GM04504 (cell line): ENCODE results near the gene TMEM50B.
"Not testable (repeated sequence)": the region's sequence is repeated elsewhere in the genome, so short reads cannot be mapped to it uniquely, and the experiment has no call there.

Experiments
- DNase-seq: peaks from one replicate; pipeline ENCODE4 v3.0.0-alpha.2; 2012; ENCODE audit warnings: low read depth

Gene TMEM50B

GRCh38 chr21:33428669-33429068 is 51.1 kb downstream of the TMEM50B start:
- no peak for DNase-seq

- no peak for DNase-seq
These were observed 52.7 kb downstream of the TMEM50B start for GRCh38 chr21:33427051-33427450.

- DNase-seq, result no peak
These were observed 53.9 kb downstream of the TMEM50B start for GRCh38 chr21:33425825-33426224.

- no peak for DNase-seq
These were observed 55.6 kb downstream of the TMEM50B start for GRCh38 chr21:33424214-33424613.

GRCh38 chr21:33421713-33422393 is 57.9 kb downstream of the TMEM50B start:
- DNase-seq, result no peak

- DNase-seq, result no peak
These were observed 60.1 kb downstream of the TMEM50B start for GRCh38 chr21:33419538-33420123.

- DNase-seq, result no peak
These were observed 61.1 kb downstream of the TMEM50B start for GRCh38 chr21:33418691-33419090.

GRCh38 chr21:33414926-33415325 is 64.8 kb downstream of the TMEM50B start:
- no peak for DNase-seq

- DNase-seq, result no peak
These were observed 65.7 kb downstream of the TMEM50B start for GRCh38 chr21:33414068-33414467.

- no peak for DNase-seq
These were observed 66.8 kb downstream of the TMEM50B start for GRCh38 chr21:33412832-33413519.

- DNase-seq, result not testable (repeated sequence)
These were observed 67.3 kb downstream of the TMEM50B start for GRCh38 chr21:33412439-33412831.

- no peak for DNase-seq
These were observed 67.8 kb downstream of the TMEM50B start for GRCh38 chr21:33411949-33412430.

- no peak for DNase-seq
These were observed 73.3 kb downstream of the TMEM50B start for GRCh38 chr21:33406493-33406892.

GRCh38 chr21:33403786-33404585 is 75.8 kb downstream of the TMEM50B start:
- DNase-seq, result no peak

- no peak for DNase-seq
These were observed 76.5 kb downstream of the TMEM50B start, which contains the start of gene IFNGR2 for GRCh38 chr21:33403128-33403785. Gene IFNGR2 (plus strand): TSS chr21:33403413. CDS start chr21:33403544, 131 bp downstream.

GRCh38 chr21:33402001-33402979 is 77.5 kb downstream of the TMEM50B start:
- peak; percentile 60 for DNase-seq

GRCh38 chr21:33401630-33401992 is 78.2 kb downstream of the TMEM50B start:
- no peak for DNase-seq
